ENCODE data around the gene CCDC50.

CCDC50 gene

DNA sequence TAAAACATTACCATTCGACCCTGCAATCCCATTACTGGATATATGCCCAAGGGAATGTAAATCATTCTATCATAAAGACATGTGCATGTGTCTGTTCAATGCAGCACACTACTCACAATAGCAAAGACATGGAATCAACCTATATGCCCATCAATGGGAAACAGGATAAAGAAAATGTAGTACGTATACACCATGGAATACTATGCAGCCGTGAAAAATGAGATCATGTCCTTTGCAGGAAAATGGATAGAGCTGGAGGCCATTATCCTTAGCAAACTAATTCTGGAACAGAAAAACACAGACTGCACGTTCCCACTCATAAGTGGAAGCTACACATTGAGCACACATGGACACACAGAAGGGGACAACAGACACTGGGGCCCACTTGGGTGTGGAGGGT, 111.3 kb downstream of the CCDC50 start:
- TF ChIP-seq ZNF565 (CRISPR knock-in tag; conservative IDR thresholded peaks at IDR 0.05; ENCODE audit: low read depth) = no peak
- TF ChIP-seq, protein P1, sequence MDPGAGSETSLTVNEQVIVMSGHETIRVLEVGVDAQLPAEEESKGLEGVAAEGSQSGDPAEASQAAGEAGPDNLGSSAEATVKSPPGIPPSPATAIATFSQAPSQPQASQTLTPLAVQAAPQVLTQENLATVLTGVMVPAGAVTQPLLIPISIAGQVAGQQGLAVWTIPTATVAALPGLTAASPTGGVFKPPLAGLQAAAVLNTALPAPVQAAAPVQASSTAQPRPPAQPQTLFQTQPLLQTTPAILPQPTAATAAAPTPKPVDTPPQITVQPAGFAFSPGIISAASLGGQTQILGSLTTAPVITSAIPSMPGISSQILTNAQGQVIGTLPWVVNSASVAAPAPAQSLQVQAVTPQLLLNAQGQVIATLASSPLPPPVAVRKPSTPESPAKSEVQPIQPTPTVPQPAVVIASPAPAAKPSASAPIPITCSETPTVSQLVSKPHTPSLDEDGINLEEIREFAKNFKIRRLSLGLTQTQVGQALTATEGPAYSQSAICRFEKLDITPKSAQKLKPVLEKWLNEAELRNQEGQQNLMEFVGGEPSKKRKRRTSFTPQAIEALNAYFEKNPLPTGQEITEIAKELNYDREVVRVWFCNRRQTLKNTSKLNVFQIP (CRISPR knock-in tag; IDR thresholded peaks at IDR 0.05; ENCODE audit: borderline replicate concordance, low read depth) = no peak
- TF ChIP-seq, protein P2, sequence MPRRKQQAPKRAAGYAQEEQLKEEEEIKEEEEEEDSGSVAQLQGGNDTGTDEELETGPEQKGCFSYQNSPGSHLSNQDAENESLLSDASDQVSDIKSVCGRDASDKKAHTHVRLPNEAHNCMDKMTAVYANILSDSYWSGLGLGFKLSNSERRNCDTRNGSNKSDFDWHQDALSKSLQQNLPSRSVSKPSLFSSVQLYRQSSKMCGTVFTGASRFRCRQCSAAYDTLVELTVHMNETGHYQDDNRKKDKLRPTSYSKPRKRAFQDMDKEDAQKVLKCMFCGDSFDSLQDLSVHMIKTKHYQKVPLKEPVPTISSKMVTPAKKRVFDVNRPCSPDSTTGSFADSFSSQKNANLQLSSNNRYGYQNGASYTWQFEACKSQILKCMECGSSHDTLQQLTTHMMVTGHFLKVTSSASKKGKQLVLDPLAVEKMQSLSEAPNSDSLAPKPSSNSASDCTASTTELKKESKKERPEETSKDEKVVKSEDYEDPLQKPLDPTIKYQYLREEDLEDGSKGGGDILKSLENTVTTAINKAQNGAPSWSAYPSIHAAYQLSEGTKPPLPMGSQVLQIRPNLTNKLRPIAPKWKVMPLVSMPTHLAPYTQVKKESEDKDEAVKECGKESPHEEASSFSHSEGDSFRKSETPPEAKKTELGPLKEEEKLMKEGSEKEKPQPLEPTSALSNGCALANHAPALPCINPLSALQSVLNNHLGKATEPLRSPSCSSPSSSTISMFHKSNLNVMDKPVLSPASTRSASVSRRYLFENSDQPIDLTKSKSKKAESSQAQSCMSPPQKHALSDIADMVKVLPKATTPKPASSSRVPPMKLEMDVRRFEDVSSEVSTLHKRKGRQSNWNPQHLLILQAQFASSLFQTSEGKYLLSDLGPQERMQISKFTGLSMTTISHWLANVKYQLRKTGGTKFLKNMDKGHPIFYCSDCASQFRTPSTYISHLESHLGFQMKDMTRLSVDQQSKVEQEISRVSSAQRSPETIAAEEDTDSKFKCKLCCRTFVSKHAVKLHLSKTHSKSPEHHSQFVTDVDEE (CRISPR knock-in tag; IDR thresholded peaks at IDR 0.05) = no peak
- TF ChIP-seq ARNTL (CRISPR knock-in tag; IDR thresholded peaks at IDR 0.05; ENCODE audit: borderline replicate concordance, low read depth) = no peak
- no peak for TF ChIP-seq OSR1 (CRISPR knock-in tag; IDR thresholded peaks at IDR 0.05)
- TF ChIP-seq RARB (CRISPR knock-in tag; IDR thresholded peaks at IDR 0.05) = no peak
- TF ChIP-seq, protein P3, sequence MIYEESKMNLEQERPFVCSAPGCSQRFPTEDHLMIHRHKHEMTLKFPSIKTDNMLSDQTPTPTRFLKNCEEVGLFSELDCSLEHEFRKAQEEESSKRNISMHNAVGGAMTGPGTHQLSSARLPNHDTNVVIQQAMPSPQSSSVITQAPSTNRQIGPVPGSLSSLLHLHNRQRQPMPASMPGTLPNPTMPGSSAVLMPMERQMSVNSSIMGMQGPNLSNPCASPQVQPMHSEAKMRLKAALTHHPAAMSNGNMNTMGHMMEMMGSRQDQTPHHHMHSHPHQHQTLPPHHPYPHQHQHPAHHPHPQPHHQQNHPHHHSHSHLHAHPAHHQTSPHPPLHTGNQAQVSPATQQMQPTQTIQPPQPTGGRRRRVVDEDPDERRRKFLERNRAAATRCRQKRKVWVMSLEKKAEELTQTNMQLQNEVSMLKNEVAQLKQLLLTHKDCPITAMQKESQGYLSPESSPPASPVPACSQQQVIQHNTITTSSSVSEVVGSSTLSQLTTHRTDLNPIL (CRISPR knock-in tag; IDR thresholded peaks at IDR 0.05; ENCODE audit: low read depth) = no peak
- TF ChIP-seq PPARA (CRISPR knock-in tag; IDR thresholded peaks at IDR 0.05; ENCODE audit: borderline replicate concordance) = no peak
- no peak for TF ChIP-seq ZFP30 (CRISPR knock-in tag; IDR thresholded peaks at IDR 0.05)
- no peak for TF ChIP-seq ZNF70 (CRISPR knock-in tag; IDR thresholded peaks at IDR 0.05)
- no peak for ATAC-seq

DNA sequence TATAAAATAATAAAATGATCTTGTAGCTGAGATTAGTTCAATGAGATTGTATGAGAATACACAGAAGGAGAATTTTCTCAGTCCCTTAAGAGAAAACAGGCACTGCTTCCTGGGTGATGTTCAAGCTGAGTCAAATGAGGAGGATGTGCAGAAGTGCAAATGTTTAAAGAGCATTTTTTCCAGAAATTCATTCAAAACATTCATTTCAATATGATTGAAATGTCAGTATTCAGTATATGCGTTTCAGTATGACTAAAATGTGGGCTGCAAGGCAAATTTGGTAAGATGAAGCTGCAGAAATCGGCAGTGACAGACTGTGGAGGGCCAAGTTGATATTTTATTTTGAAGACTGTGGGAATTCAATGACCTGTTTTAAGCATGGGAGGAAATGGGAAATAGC, 112.5 kb downstream of the CCDC50 start:
- TF ChIP-seq ZFP30 (CRISPR knock-in tag; IDR thresholded peaks at IDR 0.05) (no peak), SNAI2 (CRISPR knock-in tag; IDR thresholded peaks at IDR 0.05) (no peak), ZFP3 (CRISPR knock-in tag; IDR thresholded peaks at IDR 0.05) (no peak), ESRRG (CRISPR knock-in tag; IDR thresholded peaks at IDR 0.05) (no peak), ZNF70 (CRISPR knock-in tag; IDR thresholded peaks at IDR 0.05) (no peak), TOX (CRISPR knock-in tag; IDR thresholded peaks at IDR 0.05; ENCODE audit: borderline replicate concordance) (no peak), ISL1 (CRISPR knock-in tag; IDR thresholded peaks at IDR 0.05) (no peak), ZC3H10 (CRISPR knock-in tag; IDR thresholded peaks at IDR 0.05) (no peak), TCF4 (CRISPR knock-in tag; IDR thresholded peaks at IDR 0.05; ENCODE audit: borderline replicate concordance) (no peak)
- TF ChIP-seq, protein P4, sequence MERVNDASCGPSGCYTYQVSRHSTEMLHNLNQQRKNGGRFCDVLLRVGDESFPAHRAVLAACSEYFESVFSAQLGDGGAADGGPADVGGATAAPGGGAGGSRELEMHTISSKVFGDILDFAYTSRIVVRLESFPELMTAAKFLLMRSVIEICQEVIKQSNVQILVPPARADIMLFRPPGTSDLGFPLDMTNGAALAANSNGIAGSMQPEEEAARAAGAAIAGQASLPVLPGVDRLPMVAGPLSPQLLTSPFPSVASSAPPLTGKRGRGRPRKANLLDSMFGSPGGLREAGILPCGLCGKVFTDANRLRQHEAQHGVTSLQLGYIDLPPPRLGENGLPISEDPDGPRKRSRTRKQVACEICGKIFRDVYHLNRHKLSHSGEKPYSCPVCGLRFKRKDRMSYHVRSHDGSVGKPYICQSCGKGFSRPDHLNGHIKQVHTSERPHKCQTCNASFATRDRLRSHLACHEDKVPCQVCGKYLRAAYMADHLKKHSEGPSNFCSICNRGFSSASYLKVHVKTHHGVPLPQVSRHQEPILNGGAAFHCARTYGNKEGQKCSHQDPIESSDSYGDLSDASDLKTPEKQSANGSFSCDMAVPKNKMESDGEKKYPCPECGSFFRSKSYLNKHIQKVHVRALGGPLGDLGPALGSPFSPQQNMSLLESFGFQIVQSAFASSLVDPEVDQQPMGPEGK (CRISPR knock-in tag; IDR thresholded peaks at IDR 0.05; ENCODE audit: borderline replicate concordance) = no peak
- TF ChIP-seq, protein P2 (CRISPR knock-in tag; IDR thresholded peaks at IDR 0.05) = no peak
- ATAC-seq = no peak

DNA sequence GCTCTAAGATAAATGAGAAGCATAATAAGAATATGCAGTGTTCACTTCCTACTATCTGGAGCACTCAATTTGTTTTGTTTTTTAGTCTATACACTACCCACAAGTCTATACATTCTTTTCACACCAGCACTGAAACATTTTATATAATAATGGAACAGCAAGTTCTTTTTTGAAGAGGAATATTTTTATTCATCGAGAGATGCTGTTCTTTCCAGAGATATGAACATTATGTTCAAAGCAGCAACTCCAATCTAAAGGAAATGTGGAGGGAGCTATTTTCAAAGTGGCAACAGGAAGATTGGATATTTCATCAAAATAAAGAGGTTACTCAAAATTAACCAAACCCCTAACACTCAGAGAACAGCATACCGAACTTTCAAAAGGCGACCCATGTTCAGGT, 115.4 kb downstream of the CCDC50 start:
- no peak for TF ChIP-seq ISL1 (CRISPR knock-in tag; IDR thresholded peaks at IDR 0.05)
- no peak for TF ChIP-seq ZNF565 (CRISPR knock-in tag; conservative IDR thresholded peaks at IDR 0.05; ENCODE audit: low read depth)
- no peak for TF ChIP-seq RARB (CRISPR knock-in tag; IDR thresholded peaks at IDR 0.05)
- no peak for TF ChIP-seq GLIS3 (CRISPR knock-in tag; IDR thresholded peaks at IDR 0.05)
- TF ChIP-seq, protein P1 (CRISPR knock-in tag; IDR thresholded peaks at IDR 0.05; ENCODE audit: borderline replicate concordance, low read depth) = no peak
- TF ChIP-seq, protein P2 (CRISPR knock-in tag; IDR thresholded peaks at IDR 0.05) = no peak
- TF ChIP-seq ZFP3 (CRISPR knock-in tag; IDR thresholded peaks at IDR 0.05) = no peak
- TF ChIP-seq, protein P5, sequence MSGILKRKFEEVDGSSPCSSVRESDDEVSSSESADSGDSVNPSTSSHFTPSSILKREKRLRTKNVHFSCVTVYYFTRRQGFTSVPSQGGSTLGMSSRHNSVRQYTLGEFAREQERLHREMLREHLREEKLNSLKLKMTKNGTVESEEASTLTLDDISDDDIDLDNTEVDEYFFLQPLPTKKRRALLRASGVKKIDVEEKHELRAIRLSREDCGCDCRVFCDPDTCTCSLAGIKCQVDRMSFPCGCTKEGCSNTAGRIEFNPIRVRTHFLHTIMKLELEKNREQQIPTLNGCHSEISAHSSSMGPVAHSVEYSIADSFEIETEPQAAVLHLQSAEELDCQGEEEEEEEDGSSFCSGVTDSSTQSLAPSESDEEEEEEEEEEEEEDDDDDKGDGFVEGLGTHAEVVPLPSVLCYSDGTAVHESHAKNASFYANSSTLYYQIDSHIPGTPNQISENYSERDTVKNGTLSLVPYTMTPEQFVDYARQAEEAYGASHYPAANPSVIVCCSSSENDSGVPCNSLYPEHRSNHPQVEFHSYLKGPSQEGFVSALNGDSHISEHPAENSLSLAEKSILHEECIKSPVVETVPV (CRISPR knock-in tag; IDR thresholded peaks at IDR 0.05) = no peak
- TF ChIP-seq SNAI2 (CRISPR knock-in tag; IDR thresholded peaks at IDR 0.05) = no peak
- no peak for TF ChIP-seq ZNF8 (CRISPR knock-in tag; IDR thresholded peaks at IDR 0.05)

More for the DNA sequence above, 115.4 kb downstream of the CCDC50 start:
- no peak for ATAC-seq

Data from SK-N-SH treated with all-trans-retinoic acid at 6 μM for 48 hours (cell line).